ENCODE data around the gene RBM11.

RBM11 gene

DNA sequence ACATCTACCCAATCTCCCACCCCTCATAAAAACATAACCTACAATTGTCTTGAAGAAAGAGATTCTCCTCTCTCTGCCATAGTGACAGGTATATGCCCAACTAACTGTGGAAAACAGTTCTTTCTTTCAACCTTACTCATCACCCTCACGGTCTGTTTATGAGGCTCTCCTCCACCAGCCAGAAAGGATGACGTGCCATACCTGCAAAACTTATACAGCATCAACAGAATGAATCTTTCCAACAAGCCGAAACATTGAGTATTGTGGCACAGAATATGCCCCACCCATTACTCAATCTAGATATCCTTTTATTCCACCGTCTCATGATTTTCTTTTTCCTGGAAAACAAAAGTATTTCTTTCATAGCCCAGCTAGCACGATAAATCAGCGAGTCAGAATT is 55.7 kb downstream of the RBM11 start:
- DNase-seq: no peak

DNA sequence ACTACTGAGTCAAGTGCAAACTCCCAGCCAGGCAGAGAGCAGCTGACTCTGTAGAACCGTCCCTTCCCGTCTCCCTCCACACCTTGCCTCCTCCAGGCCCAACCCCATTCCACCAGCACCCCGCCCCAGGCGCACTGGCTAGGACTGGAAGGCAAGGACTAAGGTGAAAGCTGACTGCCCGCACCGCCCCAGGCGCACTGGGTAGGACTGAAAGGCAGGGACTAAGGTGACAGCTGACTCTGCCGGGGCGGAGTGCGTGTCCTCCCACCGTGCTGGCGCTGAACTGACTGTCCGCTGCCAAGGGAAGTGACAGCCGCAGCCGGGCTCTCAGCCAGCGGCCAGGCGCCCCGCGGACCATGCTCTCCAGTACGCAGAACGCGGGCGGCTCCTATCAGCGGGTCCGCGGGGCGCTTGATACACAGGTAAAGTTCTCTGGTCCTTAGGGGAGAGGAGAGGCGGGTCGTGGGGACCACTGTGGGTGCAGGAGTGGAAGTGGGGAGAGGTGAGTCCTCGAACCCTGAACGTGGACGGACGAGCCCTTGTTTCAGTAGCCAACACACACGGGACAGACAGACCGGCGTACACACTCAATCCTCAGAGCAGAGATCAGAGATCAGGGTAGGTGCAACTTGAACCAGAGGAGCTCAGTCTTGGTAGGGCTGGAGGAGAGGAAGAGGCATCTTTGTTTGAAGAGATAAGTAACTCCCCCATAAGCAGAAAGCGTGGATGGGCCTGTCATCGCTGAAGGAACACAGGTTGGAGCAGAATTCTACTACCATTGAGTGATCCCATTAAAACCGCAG is 58.0 kb downstream of the RBM11 start:
- DNase-seq: peak; percentile 64

DNA sequence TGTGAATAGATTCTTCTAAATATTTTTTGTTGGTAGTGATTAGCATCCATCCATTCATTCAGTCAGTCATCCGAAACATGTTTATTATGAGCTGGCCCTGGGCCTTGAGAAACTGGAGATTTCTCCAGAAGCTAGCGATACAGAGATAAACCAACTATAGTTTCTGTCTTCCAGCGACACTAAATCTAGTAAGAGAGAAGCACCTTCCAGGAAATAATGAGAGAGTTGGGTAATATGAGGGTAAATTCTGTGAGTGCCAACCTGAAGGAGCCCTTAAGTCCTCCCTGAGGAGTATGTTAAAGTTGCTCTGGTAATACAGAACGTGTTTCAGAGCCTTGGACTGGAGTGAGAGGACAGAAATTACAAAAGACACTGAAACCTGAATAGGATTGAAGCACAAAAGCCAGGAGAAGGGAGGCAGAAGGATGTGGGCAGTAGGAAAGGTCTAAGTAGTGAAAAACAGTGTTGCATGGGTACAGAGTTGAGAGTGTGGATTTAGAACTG is 59.8 kb downstream of the RBM11 start:
- no peak for DNase-seq
